GM18909 (cell line): ENCODE data around the gene AKT1.
A peak's percentile ranks its signal among the peaks of the same experiment; 100 is the strongest.

Experiments used
- ATAC-seq: cut with Tn5 transposase; IDR thresholded peaks from one replicate; pipeline ENCODE4 v1.9.1; 2021; ENCODE audit warnings: mild to moderate bottlenecking; ENCODE audit not compliant: unreplicated experiment, poor library complexity

Gene AKT1

DNA sequence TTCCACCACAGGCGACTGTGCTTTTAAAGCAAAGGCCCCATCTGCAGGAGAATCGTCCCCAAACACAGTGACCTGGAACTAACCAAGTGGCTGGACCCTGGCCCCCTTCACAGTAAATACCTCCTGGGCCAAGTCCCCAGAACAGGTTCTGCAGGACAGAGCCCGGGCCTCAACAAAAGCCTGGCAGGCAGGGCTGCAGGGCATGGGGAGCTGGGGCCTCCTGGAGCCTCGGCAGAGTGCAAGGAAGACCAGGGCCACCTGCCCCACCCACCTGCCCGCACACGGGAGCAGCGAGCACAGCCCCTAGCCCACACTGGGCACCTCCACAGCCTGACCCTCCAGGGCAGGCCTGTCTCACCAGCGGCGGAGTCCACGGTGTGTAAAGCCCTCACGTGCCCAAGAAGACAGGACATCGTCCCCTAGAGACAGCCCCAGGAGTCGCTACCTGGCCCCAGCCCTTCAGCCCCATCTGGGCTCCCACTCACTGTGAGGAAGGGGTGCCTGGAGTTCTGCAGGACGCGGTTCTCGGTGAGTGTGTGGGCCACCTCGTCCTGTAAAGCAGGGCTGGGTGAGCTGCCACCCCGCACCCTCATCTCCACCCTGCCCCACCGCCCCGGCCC is 21.0 kb downstream of the AKT1 start:
- no peak for ATAC-seq

DNA sequence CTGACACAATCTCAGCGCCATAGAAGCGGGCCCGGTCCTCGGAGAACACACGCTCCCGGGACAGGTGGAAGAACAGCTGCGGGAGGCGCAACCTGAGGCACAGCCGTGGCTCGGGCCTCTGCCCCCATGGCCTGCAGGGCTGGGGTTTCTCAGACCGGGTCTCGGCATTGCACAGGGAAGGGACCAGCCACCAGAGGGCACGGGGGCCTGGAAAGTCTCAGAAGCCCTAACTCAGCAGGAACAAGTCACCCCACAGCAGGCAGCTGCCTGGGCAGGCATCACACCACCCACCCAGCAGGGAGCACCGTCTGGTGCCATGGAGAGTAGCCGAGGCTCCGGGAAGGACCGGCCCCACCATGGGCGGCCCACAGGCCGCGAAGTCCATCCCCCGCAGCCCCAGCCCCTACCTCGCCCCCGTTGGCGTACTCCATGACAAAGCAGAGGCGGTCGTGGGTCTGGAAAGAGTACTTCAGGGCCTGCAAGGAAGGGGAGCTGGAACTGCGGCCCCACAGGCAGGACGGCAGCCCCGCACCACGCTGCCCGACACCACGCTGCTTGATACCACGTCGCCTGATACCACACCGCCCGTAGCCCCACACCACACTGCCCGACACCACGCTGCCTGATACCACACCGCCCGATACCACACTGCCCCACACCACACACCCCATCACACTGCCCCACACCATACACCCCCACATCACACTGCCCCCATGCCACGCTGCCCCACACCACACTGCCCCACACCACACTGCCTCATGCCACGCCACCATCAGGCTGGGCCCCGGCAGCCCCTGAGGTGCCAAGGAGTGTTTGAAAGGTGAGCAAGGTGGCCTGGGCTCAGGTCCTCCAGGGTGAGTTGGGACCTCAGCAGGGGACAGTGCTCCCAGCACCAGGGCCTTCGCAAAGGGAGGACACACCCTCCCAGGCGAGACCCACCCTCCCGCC is 21.8 kb downstream of the AKT1 start:
- no peak for ATAC-seq

GRCh38 chr14:104772707-104773504 is 22.6 kb downstream of the AKT1 start:
- ATAC-seq = no peak

DNA sequence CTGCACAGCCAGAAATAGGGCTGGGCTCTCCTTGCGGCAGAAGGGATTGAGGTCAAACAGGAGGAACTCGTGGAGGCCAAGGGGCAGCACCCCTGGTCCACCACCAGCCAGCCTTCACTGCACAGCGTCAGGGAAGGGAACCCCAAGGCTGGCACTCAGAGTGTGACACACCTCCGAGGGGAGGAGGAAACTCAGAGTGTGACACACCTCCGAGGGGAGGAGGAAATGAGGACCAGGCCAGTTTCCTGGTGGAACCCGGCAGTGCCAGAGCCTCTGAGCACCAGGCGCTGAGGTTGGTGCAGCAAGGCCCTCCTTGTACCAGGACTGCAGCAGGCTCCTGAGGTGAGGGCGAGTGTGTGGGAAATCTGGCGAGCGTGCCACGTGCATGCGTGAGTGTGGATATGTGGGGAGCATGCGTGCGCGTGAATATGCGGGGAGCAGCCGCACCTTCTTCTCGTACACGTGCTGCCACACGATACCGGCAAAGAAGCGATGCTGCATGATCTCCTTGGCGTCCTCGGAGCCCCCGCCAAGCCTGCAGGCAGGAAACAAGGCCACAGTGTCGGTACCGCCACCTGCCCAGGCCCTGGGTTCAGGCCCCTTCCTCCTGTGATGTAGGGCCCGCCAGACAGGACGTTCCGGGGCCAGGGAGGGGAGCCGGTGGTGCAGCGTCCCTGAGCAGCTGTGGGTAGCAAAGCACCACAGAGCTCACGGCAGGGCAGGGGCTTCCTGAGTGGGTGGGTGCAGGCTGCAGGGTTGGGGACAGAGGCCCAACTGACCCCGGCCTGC is 23.4 kb downstream of the AKT1 start:
- no peak for ATAC-seq

DNA sequence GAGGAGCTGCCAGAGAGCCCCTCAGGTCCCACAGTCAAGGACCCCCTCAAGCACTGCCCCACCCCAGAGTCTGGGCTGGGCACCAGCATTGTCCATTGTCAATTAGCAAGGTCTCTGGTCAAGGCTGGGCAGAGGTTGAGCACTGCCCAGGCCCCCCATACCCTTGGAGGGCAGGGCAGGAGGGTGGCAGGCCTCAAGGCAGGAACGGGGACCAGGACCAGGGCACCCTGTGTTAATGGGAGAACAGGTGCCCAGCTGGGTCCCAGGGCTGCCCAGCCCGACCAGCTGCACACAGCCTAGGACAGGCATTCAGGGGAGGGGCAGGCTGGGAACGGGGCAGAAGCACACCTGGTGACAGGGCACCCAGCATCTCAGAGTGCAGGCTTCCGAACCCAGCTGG is 24.2 kb downstream of the AKT1 start:
- ATAC-seq = no peak

- ATAC-seq = no peak
Measured at GRCh38 chr14:104770851-104771272, 24.7 kb downstream of the AKT1 start.

DNA sequence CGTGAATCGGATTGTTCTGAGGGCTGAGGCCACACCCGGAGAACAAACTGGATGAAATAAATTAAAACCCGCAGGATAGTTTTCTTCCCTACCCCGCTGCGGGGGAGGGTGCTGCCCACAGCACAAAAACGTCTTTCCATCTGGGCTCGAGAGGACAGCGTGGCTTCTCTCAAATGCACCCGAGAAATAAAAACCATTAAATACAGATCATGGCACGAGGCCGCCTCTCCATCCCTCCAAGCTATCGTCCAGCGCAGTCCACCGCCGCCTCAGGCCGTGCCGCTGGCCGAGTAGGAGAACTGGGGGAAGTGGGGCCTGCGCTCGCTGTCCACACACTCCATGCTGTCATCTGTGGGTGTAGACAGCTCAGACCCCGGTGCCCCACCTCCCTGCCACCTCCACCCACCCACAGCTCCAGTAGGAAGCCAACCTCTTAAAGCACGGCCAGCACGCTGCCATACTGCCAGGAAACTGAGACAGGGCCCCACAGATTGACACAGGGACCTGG is 25.4 kb downstream of the AKT1 start:
- ATAC-seq = no peak

DNA sequence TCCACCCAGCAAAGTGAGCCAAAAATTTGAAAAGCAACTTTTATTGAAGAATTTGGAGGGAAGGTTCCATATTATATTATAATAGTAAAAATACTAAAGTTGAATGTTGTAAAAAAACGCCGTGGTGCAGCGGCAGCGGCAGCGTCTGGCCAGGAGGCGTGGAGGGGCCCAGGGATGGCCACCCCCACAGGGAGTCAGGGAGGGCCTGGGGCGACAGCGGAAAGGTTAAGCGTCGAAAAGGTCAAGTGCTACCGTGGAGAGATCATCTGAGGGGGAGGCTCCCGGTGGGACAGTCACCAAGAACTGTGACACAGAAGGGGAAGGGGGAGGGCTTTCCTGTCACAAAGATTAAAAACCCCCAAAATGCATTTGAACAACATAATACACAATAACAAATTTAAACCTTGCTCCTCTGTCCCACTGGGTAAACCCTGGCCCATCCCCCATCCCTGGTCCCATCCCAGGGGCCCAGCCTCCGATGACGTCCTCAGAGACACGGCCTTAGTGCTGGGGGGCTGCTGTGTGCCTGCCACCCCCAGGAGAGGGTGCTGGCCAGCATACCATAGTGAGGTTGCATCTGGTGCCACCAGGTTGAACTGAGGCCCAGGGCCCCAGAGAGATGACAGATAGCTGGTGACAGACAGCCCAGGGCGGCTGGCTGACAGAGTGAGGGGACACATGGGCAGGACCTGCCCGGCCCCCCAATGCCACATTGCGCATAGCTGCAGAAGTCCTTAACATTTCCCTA is 26.1 kb downstream of the AKT1 start:
- ATAC-seq = no peak

- peak; percentile 59 for ATAC-seq
Measured at GRCh38 chr14:104768437-104769323, 26.9 kb downstream of the AKT1 start.

DNA sequence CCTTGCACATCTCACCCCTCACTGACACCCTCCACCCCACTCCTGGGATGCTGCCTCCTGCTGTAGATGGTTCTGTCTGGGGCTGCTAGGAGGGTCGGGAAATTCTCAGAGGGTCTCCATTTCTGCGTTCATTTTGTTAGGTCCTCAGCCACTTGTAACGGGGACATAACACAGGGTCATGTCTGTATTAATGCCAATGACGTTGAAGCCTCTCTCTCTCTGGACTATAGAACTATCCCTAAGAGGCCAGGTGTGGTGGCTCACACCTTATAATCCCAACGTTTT is 28.0 kb downstream of the AKT1 start:
- ATAC-seq = no peak

DNA sequence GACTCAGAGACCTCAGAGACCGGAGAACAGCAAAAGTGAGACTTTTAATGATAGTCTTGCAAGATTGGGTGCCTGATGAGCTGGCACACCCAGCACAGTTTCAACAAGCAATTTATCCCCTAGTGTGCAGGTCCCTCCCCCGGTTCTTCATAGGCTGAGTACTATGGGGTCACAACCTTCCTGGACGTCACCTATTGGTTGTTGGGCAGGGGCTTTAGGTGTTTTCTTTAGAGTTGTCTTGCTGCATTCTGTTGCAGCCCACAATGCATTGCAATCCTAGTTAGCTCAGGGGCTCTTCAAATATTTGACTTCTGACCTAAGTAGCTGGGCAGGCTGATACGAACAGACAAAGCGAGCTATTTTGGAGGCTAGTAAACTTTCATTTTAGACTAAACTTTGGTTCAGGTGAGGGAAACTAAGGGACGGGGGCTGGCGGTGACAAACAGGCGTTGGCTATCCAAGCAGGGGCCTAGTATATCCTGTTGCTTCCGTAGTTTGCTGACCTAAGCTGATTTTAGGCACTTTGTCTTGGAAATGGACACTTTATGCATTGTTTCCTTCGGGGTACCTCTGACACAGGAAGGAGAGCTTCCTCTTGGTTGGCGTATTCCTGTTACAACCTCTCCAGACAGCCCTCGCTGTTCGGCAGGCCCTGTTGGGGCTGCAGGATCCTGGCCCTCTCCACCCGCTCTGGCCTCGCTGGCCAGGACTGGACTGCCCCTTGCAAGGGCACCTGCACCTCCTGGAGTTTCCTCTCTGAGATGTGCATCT is 28.5 kb downstream of the AKT1 start:
- no peak for ATAC-seq

- no peak for ATAC-seq
Measured at GRCh38 chr14:104766256-104766862, 29.2 kb downstream of the AKT1 start.

DNA sequence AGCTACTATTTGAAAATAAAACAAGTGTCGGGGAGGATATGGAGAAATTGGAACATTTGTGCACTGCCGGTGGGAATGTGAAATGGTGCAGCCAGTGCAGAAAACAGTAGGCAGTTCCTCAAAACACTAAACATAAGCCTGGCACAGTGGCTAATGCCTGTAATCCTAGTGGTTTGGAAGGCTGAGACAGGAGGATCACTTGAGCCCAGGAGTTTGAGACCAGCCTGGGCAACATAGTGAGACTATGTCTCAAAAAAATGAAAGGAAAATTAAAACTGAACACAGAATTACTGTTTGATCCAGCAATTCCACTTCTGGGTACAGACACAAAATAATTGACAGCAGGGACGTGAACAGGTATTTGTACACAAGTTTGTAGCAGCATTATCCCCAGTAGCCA is 30.0 kb downstream of the AKT1 start:
- ATAC-seq = no peak

GRCh38 chr14:104758981-104759969 is 36.3 kb downstream of the AKT1 start:
- no peak for ATAC-seq

DNA sequence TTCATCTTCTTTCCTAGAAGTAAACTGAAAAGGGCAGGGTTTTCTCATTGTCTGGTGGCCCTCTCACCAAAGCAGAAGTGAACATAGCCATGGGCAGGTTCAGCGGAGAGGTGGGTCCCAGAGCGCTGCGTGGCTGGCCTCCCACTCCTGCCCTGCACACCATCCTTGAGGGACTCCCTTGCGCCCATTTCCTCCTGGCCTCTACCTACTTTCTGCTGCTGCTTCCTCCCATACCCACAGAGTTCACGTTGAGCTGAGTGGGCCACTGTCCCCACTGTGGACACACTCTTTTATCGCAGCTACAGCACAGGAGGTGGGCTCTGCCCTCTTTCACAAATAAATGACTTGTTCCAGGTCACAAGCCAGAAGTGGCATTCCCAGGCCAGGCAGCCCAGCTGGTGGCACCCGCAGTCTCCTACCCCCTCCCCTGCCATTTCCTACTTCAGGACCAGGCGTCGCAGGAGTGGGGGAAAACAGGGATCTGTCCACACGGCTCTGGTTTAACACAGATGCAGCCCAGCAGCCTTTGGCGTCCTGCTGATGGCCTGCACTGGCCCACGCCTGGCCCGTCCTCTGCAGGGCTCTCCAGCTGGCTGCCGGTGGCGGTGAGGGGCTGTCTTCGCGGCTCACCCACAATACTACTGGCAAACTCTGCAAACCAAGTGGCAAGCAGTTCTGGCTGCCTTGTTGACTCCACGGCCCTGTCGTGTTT is 37.7 kb downstream of the AKT1 start:
- no peak for ATAC-seq

DNA sequence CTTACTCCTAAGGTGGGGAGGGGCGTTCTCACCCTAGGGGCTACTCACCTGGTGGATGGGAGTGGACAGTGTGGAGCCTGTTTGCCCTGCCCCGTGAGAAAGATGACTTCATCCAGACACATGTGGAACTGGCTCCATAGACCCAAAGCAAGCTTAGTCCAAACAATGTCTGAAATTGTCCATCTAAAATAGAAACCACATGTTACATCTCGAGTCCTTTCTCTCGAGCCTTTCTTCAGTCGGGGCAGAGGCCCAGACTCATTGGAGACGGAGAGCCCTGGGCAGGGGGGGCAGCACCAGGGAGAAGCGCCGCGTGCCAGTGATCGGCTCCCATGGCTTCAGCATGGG is 38.3 kb downstream of the AKT1 start:
- ATAC-seq = no peak
